Sigmoid colon (tissue), 4 donors: ENCODE results near the gene IFNG.

Experiments
- POLR2A ChIP-seq, 2 donors: fragments of 450-650 bp; IDR thresholded peaks; one replicate each; pipeline ENCODE4 v1.6.1; 2016; ENCODE audit warnings: antibody characterized with exemption in 2 of 2, mild to moderate bottlenecking in 2 of 2, moderate library complexity in 2 of 2
- POLR2AphosphoS5 ChIP-seq, 4 donors: sonication (generic); formaldehyde crosslinking; IDR thresholded peaks; one replicate each; pipeline ENCODE4 v1.6.1; 2017; ENCODE audit warnings: antibody characterized with exemption in 4 of 4
- TF ChIP-seq, protein P1 (sequence below), 4 experiments: fragments of 450-650 bp in 3 of 4; fragments of 200-600 bp in 1 of 4; IDR thresholded peaks; one replicate each; pipeline ENCODE4 v1.5.1; 2016 to 2019; ENCODE audit warnings: antibody characterized with exemption in 4 of 4, mild to moderate bottlenecking in 3 of 4, moderate library complexity in 2 of 4

GRCh38 chr12:68106160-68106559 is 53.4 kb downstream of the IFNG start:
- TF ChIP-seq, protein P1, sequence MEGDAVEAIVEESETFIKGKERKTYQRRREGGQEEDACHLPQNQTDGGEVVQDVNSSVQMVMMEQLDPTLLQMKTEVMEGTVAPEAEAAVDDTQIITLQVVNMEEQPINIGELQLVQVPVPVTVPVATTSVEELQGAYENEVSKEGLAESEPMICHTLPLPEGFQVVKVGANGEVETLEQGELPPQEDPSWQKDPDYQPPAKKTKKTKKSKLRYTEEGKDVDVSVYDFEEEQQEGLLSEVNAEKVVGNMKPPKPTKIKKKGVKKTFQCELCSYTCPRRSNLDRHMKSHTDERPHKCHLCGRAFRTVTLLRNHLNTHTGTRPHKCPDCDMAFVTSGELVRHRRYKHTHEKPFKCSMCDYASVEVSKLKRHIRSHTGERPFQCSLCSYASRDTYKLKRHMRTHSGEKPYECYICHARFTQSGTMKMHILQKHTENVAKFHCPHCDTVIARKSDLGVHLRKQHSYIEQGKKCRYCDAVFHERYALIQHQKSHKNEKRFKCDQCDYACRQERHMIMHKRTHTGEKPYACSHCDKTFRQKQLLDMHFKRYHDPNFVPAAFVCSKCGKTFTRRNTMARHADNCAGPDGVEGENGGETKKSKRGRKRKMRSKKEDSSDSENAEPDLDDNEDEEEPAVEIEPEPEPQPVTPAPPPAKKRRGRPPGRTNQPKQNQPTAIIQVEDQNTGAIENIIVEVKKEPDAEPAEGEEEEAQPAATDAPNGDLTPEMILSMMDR (IDR thresholded peaks at IDR 0.05): no peak
- TF ChIP-seq POLR2A (IDR thresholded peaks at IDR 0.05) (no peak), POLR2AphosphoS5 (IDR thresholded peaks at IDR 0.05) (no peak)
